ENCODE data around the gene PDZRN3. TPM values are rescaled to one million over a fixed set of nuclear protein-coding genes. Genes with fewer than 3 reads are reported as not detected.

The PDZRN3 gene
- total RNA-seq, 1 experiment from 2014 or later: 5.9 TPM

DNA sequence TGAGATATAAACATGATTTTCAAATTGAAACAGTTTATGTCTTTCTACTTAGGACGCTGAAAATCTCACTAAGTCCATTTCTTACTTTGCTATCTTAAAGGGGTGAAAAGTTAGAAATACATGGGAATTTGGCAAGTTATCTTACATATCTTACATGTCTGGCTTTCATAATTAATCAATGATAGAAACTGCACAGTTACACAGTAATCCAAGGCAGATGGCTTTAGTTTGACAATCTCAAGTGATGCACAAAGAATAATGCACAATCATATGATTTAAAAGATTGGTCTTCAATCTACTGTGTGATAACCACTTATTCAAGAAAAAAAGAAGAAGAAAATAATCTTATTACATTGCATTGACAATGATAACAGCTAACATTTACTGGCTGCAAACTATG lies 14.2 kb downstream of the PDZRN3 start:
- no peak overlapping the region for H3K23ac ChIP-seq (ENCODE audit: insufficient read length, low read depth, low read length)
- Mint-ChIP-seq H3K4me1 (peaks cover 16 to 18% of the 10 kb centered on the region in 2 experiments), H3K9me3 (no peaks in the 10 kb centered on the region), H3K27ac (no peak overlapping the region), H3K4me3 (no peak overlapping the region), H3K27me3 (ENCODE audit: low read depth) (no peaks in the 10 kb centered on the region), H3K36me3 (ENCODE audit: insufficient read depth in 1 of 3, low read depth in 3 of 3) (peaks cover 0 to 9% (median 5%) of the 10 kb centered on the region in 3 experiments; a peak in 4 of 7 replicates)
- H4K91ac ChIP-seq (ENCODE audit: insufficient read length, low read depth, low read length): no peak overlapping the region
- H3K9ac ChIP-seq (ENCODE audit: extremely low read depth, insufficient read length, low read length): no peak overlapping the region
- no peak overlapping the region for H3K14ac ChIP-seq (ENCODE audit: insufficient read depth, low read length)
- no peak overlapping the region for H3K4me2 ChIP-seq (ENCODE audit: insufficient read depth, insufficient read length, low read length)
- no peak overlapping the region for H2BK5ac ChIP-seq (ENCODE audit: insufficient read length, low read length)
- H2AFZ ChIP-seq (ENCODE audit: low read length): no peak overlapping the region
- no peak overlapping the region for H3K27ac ChIP-seq (ENCODE audit: insufficient read length, low read depth, low read length)
- no peaks in the 10 kb centered on the region for H3K79me2 ChIP-seq (ENCODE audit: insufficient read depth, low read length)
- H3T11ph ChIP-seq (ENCODE audit: low read length): no peak overlapping the region
- H4K5ac ChIP-seq (ENCODE audit: insufficient read length, low read depth, low read length): no peak overlapping the region
- no peak overlapping the region for H2BK15ac ChIP-seq (ENCODE audit: low read depth, low read length)
- WGBS (ENCODE audit: extremely low coverage, insufficient read length, low lambda C conversion rate): no CpG with 5 or more reads among the region's 1 CpG
- no peaks in the 10 kb centered on the region for H3K23me2 ChIP-seq (ENCODE audit: insufficient read length, low read depth, low read length, poor library complexity, severe bottlenecking)
- H3K27me3 ChIP-seq (ENCODE audit: insufficient read depth, low read length): no peaks in the 10 kb centered on the region
- H3K9me3 ChIP-seq (ENCODE audit: control insufficient read depth, low read depth, low read length): no peaks in the 10 kb centered on the region
- no peak overlapping the region for H2BK120ac ChIP-seq (ENCODE audit: low read depth, low read length, poor library complexity, severe bottlenecking)
- H2AK5ac ChIP-seq (ENCODE audit: insufficient read length, low read length): no peak overlapping the region
- H2BK20ac ChIP-seq (ENCODE audit: low read depth, low read length, poor library complexity, severe bottlenecking): no peak overlapping the region
- no peak overlapping the region for H3K4ac ChIP-seq (ENCODE audit: low read depth, low read length)
- no peak overlapping the region for H4K8ac ChIP-seq (replicated peaks; ENCODE audit: insufficient read length, low read depth, low read length)
- H3K18ac ChIP-seq (ENCODE audit: insufficient read length, low read depth, low read length): no peak overlapping the region
- H3K4me1 ChIP-seq (ENCODE audit: insufficient read depth, low read length): peaks cover 4% of the 10 kb centered on the region; the same call in 1 of the 2 replicates
- no peaks in the 10 kb centered on the region for H4K20me1 ChIP-seq (ENCODE audit: control insufficient read depth, insufficient read depth, insufficient read length)
- H3K56ac ChIP-seq (ENCODE audit: insufficient read length, low read depth, low read length): no peak overlapping the region
- TF ChIP-seq, protein P1, sequence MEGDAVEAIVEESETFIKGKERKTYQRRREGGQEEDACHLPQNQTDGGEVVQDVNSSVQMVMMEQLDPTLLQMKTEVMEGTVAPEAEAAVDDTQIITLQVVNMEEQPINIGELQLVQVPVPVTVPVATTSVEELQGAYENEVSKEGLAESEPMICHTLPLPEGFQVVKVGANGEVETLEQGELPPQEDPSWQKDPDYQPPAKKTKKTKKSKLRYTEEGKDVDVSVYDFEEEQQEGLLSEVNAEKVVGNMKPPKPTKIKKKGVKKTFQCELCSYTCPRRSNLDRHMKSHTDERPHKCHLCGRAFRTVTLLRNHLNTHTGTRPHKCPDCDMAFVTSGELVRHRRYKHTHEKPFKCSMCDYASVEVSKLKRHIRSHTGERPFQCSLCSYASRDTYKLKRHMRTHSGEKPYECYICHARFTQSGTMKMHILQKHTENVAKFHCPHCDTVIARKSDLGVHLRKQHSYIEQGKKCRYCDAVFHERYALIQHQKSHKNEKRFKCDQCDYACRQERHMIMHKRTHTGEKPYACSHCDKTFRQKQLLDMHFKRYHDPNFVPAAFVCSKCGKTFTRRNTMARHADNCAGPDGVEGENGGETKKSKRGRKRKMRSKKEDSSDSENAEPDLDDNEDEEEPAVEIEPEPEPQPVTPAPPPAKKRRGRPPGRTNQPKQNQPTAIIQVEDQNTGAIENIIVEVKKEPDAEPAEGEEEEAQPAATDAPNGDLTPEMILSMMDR (conservative IDR thresholded peaks at IDR 0.05): no peak
- DNase-seq: no peak
- H2BK12ac ChIP-seq (ENCODE audit: insufficient read length, low read depth, low read length): no peak overlapping the region
- H3K79me1 ChIP-seq (ENCODE audit: insufficient read depth, low read depth, low read length, poor library complexity, severe bottlenecking): no peaks in the 10 kb centered on the region

Measured in H9 (cell line).